Measurements from ENCODE around the gene C1orf21. TPM values are rescaled to one million over a fixed set of nuclear protein-coding genes. Genes with fewer than 3 reads are reported as not detected.

The C1orf21 gene
- total RNA-seq, 1 donor: 17.0 TPM

GRCh38 chr1:184527402-184527801, 140.6 kb downstream of the C1orf21 start:
- Histone ChIP-seq H3K9me3 (ENCODE audit: low read depth, low read length) (no peaks in the 10 kb centered on the region), H3K4me1 (ENCODE audit: insufficient read depth, low read length) (peaks cover 5% of the 10 kb centered on the region), H3K4me3 (ENCODE audit: insufficient read depth, low read length) (no peak overlapping the region), H3K27me3 (ENCODE audit: insufficient read depth, low read length) (no peaks in the 10 kb centered on the region), H4K20me1 (ENCODE audit: insufficient read depth, low read length) (no peaks in the 10 kb centered on the region), H3K27ac (ENCODE audit: low read depth, low read length) (no peak overlapping the region), H2AFZ (ENCODE audit: low read length) (no peak overlapping the region), H3K79me2 (ENCODE audit: insufficient read depth, low read length) (no peaks in the 10 kb centered on the region), H3K4me2 (ENCODE audit: insufficient read depth, low read length) (no peak overlapping the region), H3K36me3 (ENCODE audit: insufficient read depth, low read length) (no peaks in the 10 kb centered on the region)
- TF ChIP-seq, protein P1, sequence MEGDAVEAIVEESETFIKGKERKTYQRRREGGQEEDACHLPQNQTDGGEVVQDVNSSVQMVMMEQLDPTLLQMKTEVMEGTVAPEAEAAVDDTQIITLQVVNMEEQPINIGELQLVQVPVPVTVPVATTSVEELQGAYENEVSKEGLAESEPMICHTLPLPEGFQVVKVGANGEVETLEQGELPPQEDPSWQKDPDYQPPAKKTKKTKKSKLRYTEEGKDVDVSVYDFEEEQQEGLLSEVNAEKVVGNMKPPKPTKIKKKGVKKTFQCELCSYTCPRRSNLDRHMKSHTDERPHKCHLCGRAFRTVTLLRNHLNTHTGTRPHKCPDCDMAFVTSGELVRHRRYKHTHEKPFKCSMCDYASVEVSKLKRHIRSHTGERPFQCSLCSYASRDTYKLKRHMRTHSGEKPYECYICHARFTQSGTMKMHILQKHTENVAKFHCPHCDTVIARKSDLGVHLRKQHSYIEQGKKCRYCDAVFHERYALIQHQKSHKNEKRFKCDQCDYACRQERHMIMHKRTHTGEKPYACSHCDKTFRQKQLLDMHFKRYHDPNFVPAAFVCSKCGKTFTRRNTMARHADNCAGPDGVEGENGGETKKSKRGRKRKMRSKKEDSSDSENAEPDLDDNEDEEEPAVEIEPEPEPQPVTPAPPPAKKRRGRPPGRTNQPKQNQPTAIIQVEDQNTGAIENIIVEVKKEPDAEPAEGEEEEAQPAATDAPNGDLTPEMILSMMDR (IDR thresholded peaks at IDR 0.05; ENCODE audit: extremely low read depth, low read depth, low read length): no peak
- no peak for DNase-seq (ENCODE audit: insufficient read length, low spot score, missing footprints)

DNA sequence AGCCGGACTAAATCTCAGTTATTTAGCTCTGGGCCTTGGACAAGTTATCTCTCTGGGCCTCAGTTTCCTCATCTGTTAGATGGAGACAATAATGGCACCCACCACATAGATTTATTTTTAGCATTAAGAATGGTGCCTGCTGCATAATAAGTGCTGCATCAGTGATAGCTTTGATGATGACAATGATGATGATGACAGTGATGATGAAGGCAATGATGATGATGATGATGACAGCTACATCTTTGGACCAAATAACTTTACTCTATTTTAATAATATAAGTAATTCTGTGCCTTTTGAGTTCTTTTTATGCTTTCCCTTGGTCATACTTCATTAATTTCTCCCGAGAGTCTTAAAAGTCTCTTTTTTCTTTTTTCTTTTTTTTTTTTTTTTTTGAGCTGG, 143.4 kb downstream of the C1orf21 start:
- H3K4me3 ChIP-seq (ENCODE audit: insufficient read depth, low read length): no peak overlapping the region
- no peaks in the 10 kb centered on the region for H3K36me3 ChIP-seq (ENCODE audit: insufficient read depth, low read length)
- H2AFZ ChIP-seq (ENCODE audit: low read length): no peak overlapping the region
- H3K27me3 ChIP-seq (ENCODE audit: insufficient read depth, low read length): no peaks in the 10 kb centered on the region
- no peaks in the 10 kb centered on the region for H3K79me2 ChIP-seq (ENCODE audit: insufficient read depth, low read length)
- no peaks in the 10 kb centered on the region for H4K20me1 ChIP-seq (ENCODE audit: insufficient read depth, low read length)
- H3K4me2 ChIP-seq (ENCODE audit: insufficient read depth, low read length): no peak overlapping the region
- TF ChIP-seq, protein P1 (IDR thresholded peaks at IDR 0.05; ENCODE audit: extremely low read depth, low read depth, low read length): no peak
- no peaks in the 10 kb centered on the region for H3K9me3 ChIP-seq (ENCODE audit: low read depth, low read length)
- H3K27ac ChIP-seq (ENCODE audit: low read depth, low read length): no peak overlapping the region
- H3K4me1 ChIP-seq (ENCODE audit: insufficient read depth, low read length): no peaks in the 10 kb centered on the region
- DNase-seq (ENCODE audit: insufficient read length, low spot score, missing footprints): no peak

DNA sequence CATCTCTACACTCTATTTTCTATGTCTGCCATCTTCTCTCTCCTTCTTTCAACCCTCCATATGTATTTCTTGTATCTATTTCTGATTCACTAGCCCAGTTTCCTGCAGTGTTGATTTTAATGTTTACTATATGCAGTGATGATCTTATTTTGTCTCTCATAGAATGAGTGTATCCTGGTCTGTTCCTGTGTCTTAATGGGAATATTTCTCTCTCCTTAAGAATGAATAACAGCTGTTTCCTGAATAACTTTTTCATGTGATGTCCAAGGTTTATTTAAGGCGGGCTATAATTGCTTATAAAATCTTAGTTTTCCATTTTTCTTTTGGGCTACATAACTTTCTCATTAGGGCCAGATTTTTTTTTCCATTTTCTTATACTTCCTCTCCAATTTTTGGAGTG, 144.5 kb downstream of the C1orf21 start:
- no peak for DNase-seq (ENCODE audit: insufficient read length, low spot score, missing footprints)

DNA sequence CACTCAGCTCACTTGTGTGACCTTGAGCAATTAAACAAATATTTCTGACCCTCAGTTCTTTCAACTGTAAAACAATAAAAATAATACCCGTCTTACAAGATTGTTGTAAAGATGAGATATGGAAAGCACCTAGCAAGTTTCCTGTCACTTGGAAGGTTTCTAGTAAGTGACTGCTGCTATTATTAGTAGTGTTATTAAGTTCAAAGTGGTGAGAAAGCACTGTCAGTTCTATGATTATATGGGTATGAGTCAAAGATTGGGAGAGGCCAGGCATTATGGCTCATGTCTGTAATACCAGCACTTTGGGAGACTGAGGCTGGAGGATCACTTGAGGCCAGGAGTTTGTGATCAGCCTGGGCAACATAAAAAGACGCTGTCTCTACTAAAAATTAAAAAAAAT, 145.4 kb downstream of the C1orf21 start:
- Histone ChIP-seq H3K4me3 (ENCODE audit: insufficient read depth, low read length) (no peak overlapping the region), H3K27me3 (ENCODE audit: insufficient read depth, low read length) (no peaks in the 10 kb centered on the region), H3K4me2 (ENCODE audit: insufficient read depth, low read length) (no peak overlapping the region), H3K4me1 (ENCODE audit: insufficient read depth, low read length) (no peaks in the 10 kb centered on the region), H3K79me2 (ENCODE audit: insufficient read depth, low read length) (no peaks in the 10 kb centered on the region), H2AFZ (ENCODE audit: low read length) (no peak overlapping the region), H3K9me3 (ENCODE audit: low read depth, low read length) (no peaks in the 10 kb centered on the region), H3K36me3 (ENCODE audit: insufficient read depth, low read length) (no peaks in the 10 kb centered on the region), H3K27ac (ENCODE audit: low read depth, low read length) (no peak overlapping the region), H4K20me1 (ENCODE audit: insufficient read depth, low read length) (no peaks in the 10 kb centered on the region)
- DNase-seq (ENCODE audit: insufficient read length, low spot score, missing footprints): no peak
- TF ChIP-seq, protein P1 (IDR thresholded peaks at IDR 0.05; ENCODE audit: extremely low read depth, low read depth, low read length): no peak

More for the DNA sequence above, 144.5 kb downstream of the C1orf21 start:
- TF ChIP-seq, protein P1 (IDR thresholded peaks at IDR 0.05; ENCODE audit: extremely low read depth, low read depth, low read length): no peak
- H3K4me3 ChIP-seq (ENCODE audit: insufficient read depth, low read length): no peak overlapping the region
- no peak overlapping the region for H3K4me2 ChIP-seq (ENCODE audit: insufficient read depth, low read length)
- no peaks in the 10 kb centered on the region for H3K9me3 ChIP-seq (ENCODE audit: low read depth, low read length)
- H3K4me1 ChIP-seq (ENCODE audit: insufficient read depth, low read length): no peaks in the 10 kb centered on the region
- H3K27ac ChIP-seq (ENCODE audit: low read depth, low read length): no peak overlapping the region
- H2AFZ ChIP-seq (ENCODE audit: low read length): no peak overlapping the region
- H3K79me2 ChIP-seq (ENCODE audit: insufficient read depth, low read length): no peaks in the 10 kb centered on the region
- H3K27me3 ChIP-seq (ENCODE audit: insufficient read depth, low read length): no peaks in the 10 kb centered on the region
- no peaks in the 10 kb centered on the region for H4K20me1 ChIP-seq (ENCODE audit: insufficient read depth, low read length)
- no peaks in the 10 kb centered on the region for H3K36me3 ChIP-seq (ENCODE audit: insufficient read depth, low read length)
